GM19468 (cell line): ENCODE results near the gene TTLL5.
"Not testable (repeated sequence)": the region's sequence is repeated elsewhere in the genome, so short reads cannot be mapped to it uniquely, and the experiment has no call there.

ENCODE experiments used
- ATAC-seq: cut with Tn5 transposase; IDR thresholded peaks from one replicate; pipeline ENCODE4 v1.9.1; 2021; ENCODE audit warnings: mild to moderate bottlenecking, moderate library complexity, moderate number of reproducible peaks; ENCODE audit not compliant: unreplicated experiment; ENCODE audit errors: extremely low read depth

TTLL5 gene

GRCh38 chr14:75649337-75649736 is 11.7 kb upstream of the TTLL5 start:
- no peak for ATAC-seq

- ATAC-seq = no peak
Observed at GRCh38 chr14:75649773-75650172, 11.3 kb upstream of the TTLL5 start.

- no peak for ATAC-seq
Observed at GRCh38 chr14:75650253-75651058, 10.6 kb upstream of the TTLL5 start.

- ATAC-seq = no peak
Observed at GRCh38 chr14:75653563-75653962, 7.5 kb upstream of the TTLL5 start.

GRCh38 chr14:75654127-75654732 is 6.8 kb upstream of the TTLL5 start:
- ATAC-seq = no peak

GRCh38 chr14:75655235-75655634 is 5.8 kb upstream of the TTLL5 start:
- no peak for ATAC-seq

- ATAC-seq = no peak
Observed at GRCh38 chr14:75657331-75657730, 3.7 kb upstream of the TTLL5 start.

- no peak for ATAC-seq
Observed at GRCh38 chr14:75658957-75659356, 2.1 kb upstream of the TTLL5 start.

- ATAC-seq = no peak
Observed at GRCh38 chr14:75660238-75660629, 812 bp upstream of the TTLL5 start.

GRCh38 chr14:75661499-75661814 is 411 bp downstream of the TTLL5 start:
- no peak for ATAC-seq

GRCh38 chr14:75662966-75663365 is 1.9 kb downstream of the TTLL5 start:
- ATAC-seq = no peak

- ATAC-seq = no peak
Observed at GRCh38 chr14:75667099-75667765, 6.2 kb downstream of the TTLL5 start.

- ATAC-seq = no peak
Observed at GRCh38 chr14:75672605-75673192, 11.7 kb downstream of the TTLL5 start.

- no peak for ATAC-seq
Observed at GRCh38 chr14:75673345-75674035, 12.4 kb downstream of the TTLL5 start.

GRCh38 chr14:75675265-75675960 is 14.4 kb downstream of the TTLL5 start:
- ATAC-seq = no peak

- ATAC-seq = no peak
Observed at GRCh38 chr14:75685910-75686309, 24.9 kb downstream of the TTLL5 start.

GRCh38 chr14:75689012-75689411 is 28.0 kb downstream of the TTLL5 start:
- no peak for ATAC-seq

- no peak for ATAC-seq
Observed at GRCh38 chr14:75690010-75690409, 29.0 kb downstream of the TTLL5 start.

- not testable (repeated sequence) for ATAC-seq
Observed at GRCh38 chr14:75695025-75695424, 34.0 kb downstream of the TTLL5 start.

GRCh38 chr14:75697386-75697785 is 36.3 kb downstream of the TTLL5 start:
- no peak for ATAC-seq
